ENCODE results near the gene CCDC57.

DNA sequence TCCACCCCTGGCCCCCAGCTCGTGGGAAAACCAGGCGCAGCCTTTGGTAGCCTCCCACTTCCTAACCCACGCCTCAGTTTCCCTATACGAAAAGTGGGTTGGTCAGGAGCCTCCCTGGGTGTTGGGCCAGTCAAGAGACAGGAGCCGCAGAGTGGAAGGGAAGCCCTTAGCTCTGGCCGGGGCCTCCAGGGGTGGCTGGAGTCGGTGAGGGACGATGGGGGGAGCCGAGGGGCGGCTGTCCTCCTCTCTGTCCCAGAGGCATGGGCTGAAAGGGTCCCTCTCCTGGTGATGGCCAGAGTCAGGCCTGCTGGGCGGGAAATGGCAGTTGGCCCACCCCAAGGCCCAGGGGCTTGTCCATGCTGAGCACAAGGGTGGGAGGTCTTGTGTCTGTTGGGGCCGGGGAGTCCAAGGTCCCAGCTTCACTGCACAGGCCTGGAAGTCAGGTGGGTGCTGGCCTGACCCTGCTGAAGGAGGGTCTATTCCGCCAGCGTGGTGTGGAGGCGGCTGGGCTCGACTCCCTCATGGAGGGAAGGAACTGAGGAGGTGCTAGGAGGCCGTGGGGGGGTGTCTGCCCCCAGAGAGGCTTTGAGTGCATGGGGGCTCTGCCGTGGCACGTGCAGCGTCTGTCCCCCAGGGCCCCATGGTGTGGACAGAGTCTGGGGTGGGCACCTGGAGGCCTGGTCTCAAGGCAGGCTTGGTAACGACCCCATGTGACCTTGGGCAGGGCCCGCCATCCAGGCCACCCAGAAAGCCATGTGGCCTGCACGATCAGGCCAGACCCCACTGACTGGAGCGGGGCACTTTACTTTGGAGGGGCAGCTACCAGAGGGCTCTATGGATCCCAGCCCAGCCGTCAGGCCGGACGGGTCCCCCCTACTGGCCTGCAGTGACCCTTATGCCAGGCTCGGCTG is 17.3 kb upstream of the CCDC57 start:
- TF ChIP-seq EZH2phosphoT487 (IDR thresholded peaks at IDR 0.05) (no peak), EZH2 (IDR thresholded peaks at IDR 0.05) (no peak)
- TF ChIP-seq, protein P1, sequence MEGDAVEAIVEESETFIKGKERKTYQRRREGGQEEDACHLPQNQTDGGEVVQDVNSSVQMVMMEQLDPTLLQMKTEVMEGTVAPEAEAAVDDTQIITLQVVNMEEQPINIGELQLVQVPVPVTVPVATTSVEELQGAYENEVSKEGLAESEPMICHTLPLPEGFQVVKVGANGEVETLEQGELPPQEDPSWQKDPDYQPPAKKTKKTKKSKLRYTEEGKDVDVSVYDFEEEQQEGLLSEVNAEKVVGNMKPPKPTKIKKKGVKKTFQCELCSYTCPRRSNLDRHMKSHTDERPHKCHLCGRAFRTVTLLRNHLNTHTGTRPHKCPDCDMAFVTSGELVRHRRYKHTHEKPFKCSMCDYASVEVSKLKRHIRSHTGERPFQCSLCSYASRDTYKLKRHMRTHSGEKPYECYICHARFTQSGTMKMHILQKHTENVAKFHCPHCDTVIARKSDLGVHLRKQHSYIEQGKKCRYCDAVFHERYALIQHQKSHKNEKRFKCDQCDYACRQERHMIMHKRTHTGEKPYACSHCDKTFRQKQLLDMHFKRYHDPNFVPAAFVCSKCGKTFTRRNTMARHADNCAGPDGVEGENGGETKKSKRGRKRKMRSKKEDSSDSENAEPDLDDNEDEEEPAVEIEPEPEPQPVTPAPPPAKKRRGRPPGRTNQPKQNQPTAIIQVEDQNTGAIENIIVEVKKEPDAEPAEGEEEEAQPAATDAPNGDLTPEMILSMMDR (IDR thresholded peaks at IDR 0.05) = no peak
